ENCODE measurements around the gene CCSER1.
"Not testable (repeated sequence)": the region's sequence is repeated elsewhere in the genome, so short reads cannot be mapped to it uniquely, and the experiment has no call there.

CCSER1 gene

GRCh38 chr4:91089178-91089577 lies 962.0 kb downstream of the CCSER1 start:
- no peak for DNase-seq

GRCh38 chr4:91092398-91092980 lies 965.3 kb downstream of the CCSER1 start:
- DNase-seq, result no peak

- DNase-seq, result not testable (repeated sequence)
These were observed 967.0 kb downstream of the CCSER1 start for GRCh38 chr4:91094220-91094619.

GRCh38 chr4:91099666-91100065 lies 972.5 kb downstream of the CCSER1 start:
- no peak for DNase-seq

GRCh38 chr4:91108751-91109150 lies 981.6 kb downstream of the CCSER1 start:
- DNase-seq, result no peak

GRCh38 chr4:91111556-91111955 lies 984.4 kb downstream of the CCSER1 start:
- no peak for DNase-seq

GRCh38 chr4:91113130-91113706 lies 986.0 kb downstream of the CCSER1 start:
- no peak for DNase-seq

GRCh38 chr4:91114386-91114785 lies 987.2 kb downstream of the CCSER1 start:
- DNase-seq, result no peak

GRCh38 chr4:91116861-91117260 lies 989.7 kb downstream of the CCSER1 start:
- no peak for DNase-seq

- DNase-seq, result no peak
These were observed 991.4 kb downstream of the CCSER1 start for GRCh38 chr4:91118597-91118996.

- no peak for DNase-seq
These were observed 996.5 kb downstream of the CCSER1 start for GRCh38 chr4:91123742-91124141.

GRCh38 chr4:91127192-91127591 lies 1000.0 kb downstream of the CCSER1 start:
- no peak for DNase-seq

GRCh38 chr4:91127831-91128230 lies 1000.6 kb downstream of the CCSER1 start:
- no peak for DNase-seq

GRCh38 chr4:91128519-91128918 lies 1001.3 kb downstream of the CCSER1 start:
- no peak for DNase-seq

GRCh38 chr4:91147067-91147466 lies 1019.9 kb downstream of the CCSER1 start:
- DNase-seq, result no peak

- not testable (repeated sequence) for DNase-seq
These were observed 1026.8 kb downstream of the CCSER1 start for GRCh38 chr4:91154041-91154440.

GRCh38 chr4:91167864-91168653 lies 1040.9 kb downstream of the CCSER1 start:
- not testable (repeated sequence) for DNase-seq

- no peak for DNase-seq
These were observed 1043.6 kb downstream of the CCSER1 start for GRCh38 chr4:91170768-91171167.

GRCh38 chr4:91171217-91171616 lies 1044.0 kb downstream of the CCSER1 start:
- DNase-seq, result no peak

GRCh38 chr4:91185061-91185460 lies 1057.9 kb downstream of the CCSER1 start:
- not testable (repeated sequence) for DNase-seq

- DNase-seq, result no peak
These were observed 1071.8 kb downstream of the CCSER1 start for GRCh38 chr4:91198951-91199350.

- DNase-seq, result no peak
These were observed 1080.3 kb downstream of the CCSER1 start for GRCh38 chr4:91207535-91207934.

- no peak for DNase-seq
These were observed 1085.0 kb downstream of the CCSER1 start for GRCh38 chr4:91212211-91212610.

- not testable (repeated sequence) for DNase-seq
These were observed 1090.7 kb downstream of the CCSER1 start for GRCh38 chr4:91217831-91218403.
